GM12892 (cell line): ENCODE results near the gene TRIM8.

Experiments
- POLR2A ChIP-seq: IDR thresholded peaks from 2 replicates; pipeline ENCODE4 v1.6.1; 2011; ENCODE audit warnings: low read depth, low read length, control low read depth
- POLR2AphosphoS5 ChIP-seq: IDR thresholded peaks from 2 replicates; pipeline ENCODE4 v1.6.1; 2011; ENCODE audit warnings: low read depth, low read length, control low read depth

DNA sequence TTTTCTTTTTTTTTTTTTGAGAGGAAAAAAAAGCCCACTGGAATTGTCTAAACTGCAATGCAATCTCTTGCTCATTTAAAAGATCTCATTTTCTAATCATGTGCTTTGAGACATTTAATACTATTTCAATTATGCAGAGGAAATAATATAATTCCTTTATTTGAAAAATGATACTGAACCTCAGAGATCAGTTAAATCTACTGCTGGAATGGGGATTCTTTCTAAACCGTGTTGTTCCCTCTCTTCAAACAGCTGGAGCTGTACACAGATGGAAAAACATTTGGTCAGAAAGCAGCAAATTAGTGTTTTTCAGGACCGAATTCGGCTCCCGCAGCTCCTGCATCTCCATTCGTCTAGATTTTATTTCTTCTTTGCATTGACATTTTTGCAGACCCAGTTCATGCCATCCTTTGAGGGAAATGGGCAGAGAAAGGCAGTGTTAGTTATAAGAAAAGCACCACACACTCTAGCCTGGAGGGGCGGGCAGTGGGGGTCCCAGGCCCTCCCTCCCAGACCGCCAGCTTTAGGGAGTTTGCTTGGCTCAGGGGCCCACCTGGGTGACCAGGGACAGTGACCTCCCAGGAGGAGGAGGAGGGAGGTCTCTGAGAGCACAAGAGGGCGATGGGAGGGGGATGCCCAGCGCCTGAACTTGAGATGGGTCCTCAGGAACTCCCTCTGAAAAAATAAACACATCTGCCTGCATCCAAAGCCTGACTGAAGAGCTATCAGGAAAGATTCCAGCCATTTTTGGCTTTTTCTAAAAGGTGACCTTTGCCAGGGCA, 32.4 kb downstream of the TRIM8 start:
- TF ChIP-seq POLR2A (no peak), POLR2AphosphoS5 (no peak)
